ENCODE results near the gene CUX1.

Gene CUX1

GRCh38 chr7:102284891-102285539 lies 467.6 kb downstream of the CUX1 start (continued):
- TF ChIP-seq TCF4 (CRISPR knock-in tag; IDR thresholded peaks at IDR 0.05; ENCODE audit: borderline replicate concordance), result no peak

DNA sequence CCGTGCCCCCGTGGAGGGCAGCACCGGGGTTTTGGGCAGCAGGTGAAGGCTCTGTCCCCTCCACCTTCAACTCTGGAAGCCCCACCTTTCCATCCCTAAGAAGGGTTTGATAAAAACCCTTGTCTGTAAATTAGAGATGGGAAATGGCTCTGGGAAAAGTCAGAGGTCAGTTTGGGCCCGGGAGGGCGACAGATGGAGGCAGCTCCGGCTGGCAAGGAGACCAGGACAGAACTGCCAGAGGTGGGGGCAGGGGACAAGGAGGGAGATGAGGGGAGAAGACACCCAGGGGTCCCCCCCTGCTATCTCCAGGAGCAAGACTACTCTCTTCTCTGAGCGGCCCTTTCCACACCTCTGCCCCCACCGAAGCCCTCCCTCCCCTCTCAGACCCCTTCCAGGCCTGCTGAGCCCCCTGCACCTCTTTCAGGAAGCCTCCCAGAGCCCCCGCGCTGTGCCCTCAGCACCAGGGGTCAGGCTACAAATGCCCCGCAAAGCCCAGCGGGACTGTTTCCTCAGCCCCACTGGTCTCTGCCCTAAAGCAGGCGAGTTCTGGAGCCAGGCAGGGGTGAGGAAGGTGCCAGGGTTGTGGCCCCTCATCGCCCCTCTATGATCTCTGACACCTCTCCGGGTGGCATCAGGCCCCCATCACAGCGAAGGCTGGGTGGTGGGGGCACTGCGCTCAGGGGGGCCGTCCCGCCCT lies 468.3 kb downstream of the CUX1 start:
- TF ChIP-seq POU6F1 (CRISPR knock-in tag; IDR thresholded peaks at IDR 0.05; ENCODE audit: borderline replicate concordance, low read depth) (no peak), ZFP3 (CRISPR knock-in tag; IDR thresholded peaks at IDR 0.05) (no peak)
- ATAC-seq, result peak; percentile 4

GRCh38 chr7:102286237-102287110 lies 469.0 kb downstream of the CUX1 start, which contains the start of gene SH2B2:
TSS of gene SH2B2 (plus strand) at chr7:102286868. CDS start at chr7:102300551, 13,683 bp downstream.
- TF ChIP-seq CSRNP3 (CRISPR knock-in tag; IDR thresholded peaks at IDR 0.05) (0 out of 2 replicates have a peak, but pooled peaks have one; percentile 21), TOX (CRISPR knock-in tag; IDR thresholded peaks at IDR 0.05; ENCODE audit: borderline replicate concordance) (no peak), ZFP3 (CRISPR knock-in tag; IDR thresholded peaks at IDR 0.05) (peak; percentile 77; the same call in 1 of the 2 replicates), ARNTL (CRISPR knock-in tag; IDR thresholded peaks at IDR 0.05; ENCODE audit: borderline replicate concordance, low read depth) (no peak), PPARA (CRISPR knock-in tag; IDR thresholded peaks at IDR 0.05; ENCODE audit: borderline replicate concordance) (no peak), GLIS3 (CRISPR knock-in tag; IDR thresholded peaks at IDR 0.05) (peak; percentile 67; the same call in 1 of the 2 replicates), TCF4 (CRISPR knock-in tag; IDR thresholded peaks at IDR 0.05; ENCODE audit: borderline replicate concordance) (peak; percentile 63; the same call in 1 of the 2 replicates), CSDC2 (CRISPR knock-in tag; IDR thresholded peaks at IDR 0.05) (no peak)
- TF ChIP-seq, protein P1, sequence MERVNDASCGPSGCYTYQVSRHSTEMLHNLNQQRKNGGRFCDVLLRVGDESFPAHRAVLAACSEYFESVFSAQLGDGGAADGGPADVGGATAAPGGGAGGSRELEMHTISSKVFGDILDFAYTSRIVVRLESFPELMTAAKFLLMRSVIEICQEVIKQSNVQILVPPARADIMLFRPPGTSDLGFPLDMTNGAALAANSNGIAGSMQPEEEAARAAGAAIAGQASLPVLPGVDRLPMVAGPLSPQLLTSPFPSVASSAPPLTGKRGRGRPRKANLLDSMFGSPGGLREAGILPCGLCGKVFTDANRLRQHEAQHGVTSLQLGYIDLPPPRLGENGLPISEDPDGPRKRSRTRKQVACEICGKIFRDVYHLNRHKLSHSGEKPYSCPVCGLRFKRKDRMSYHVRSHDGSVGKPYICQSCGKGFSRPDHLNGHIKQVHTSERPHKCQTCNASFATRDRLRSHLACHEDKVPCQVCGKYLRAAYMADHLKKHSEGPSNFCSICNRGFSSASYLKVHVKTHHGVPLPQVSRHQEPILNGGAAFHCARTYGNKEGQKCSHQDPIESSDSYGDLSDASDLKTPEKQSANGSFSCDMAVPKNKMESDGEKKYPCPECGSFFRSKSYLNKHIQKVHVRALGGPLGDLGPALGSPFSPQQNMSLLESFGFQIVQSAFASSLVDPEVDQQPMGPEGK (CRISPR knock-in tag; IDR thresholded peaks at IDR 0.05; ENCODE audit: borderline replicate concordance), result 0 out of 2 replicates have a peak, but pooled peaks have one; percentile 68

DNA sequence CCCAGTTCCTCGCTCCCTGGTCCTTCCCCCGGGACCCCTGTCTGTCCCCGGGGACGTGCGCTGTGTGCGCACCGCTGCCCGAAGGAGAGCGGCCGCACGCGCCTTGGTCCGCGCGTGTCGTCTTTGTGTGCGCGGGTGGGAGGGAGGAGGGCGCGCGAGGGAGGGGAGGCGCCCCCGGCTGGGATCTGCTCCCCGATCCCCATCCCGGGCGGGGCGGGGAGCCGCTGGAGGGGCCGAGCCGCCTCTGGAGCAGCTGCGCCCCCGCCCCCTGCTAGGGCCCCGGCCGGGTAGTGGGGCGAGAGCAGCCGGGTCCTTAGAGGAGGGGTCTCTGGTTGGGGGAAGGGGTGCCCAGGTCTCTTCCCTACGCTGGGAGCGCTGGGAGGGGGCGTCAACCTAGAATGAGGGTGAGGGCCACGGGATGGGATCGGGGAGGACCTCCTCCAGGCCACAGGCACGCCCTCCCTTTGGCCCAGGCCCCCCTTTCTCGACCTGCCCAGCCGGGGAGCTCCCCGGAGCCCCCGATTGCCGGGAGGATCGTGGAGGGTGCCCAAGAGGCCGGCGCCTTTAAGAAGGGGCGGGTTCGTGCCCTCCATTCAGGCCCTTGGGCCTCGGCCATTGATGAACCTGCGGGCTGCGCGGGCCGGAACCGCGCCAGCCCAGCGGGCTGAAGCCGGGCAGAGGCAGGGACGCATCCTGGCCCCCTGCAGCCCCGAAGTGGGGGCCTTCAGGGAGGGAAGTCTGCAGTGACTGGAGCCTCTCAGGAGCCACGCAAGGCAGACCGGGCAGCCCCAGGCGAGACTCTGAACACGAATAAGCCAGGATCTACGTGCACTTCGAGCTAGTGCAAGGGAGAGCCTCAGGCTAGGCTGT lies 469.9 kb downstream of the CUX1 start:
- TF ChIP-seq ZNF70 (CRISPR knock-in tag; IDR thresholded peaks at IDR 0.05) (0 out of 2 replicates have a peak, but pooled peaks have one; percentile 19), ARNTL (CRISPR knock-in tag; IDR thresholded peaks at IDR 0.05; ENCODE audit: borderline replicate concordance, low read depth) (no peak)
- peak; percentile 75 for ATAC-seq

More at GRCh38 chr7:102286237-102287110, 469.0 kb downstream of the CUX1 start, which contains the start of gene SH2B2:
- ATAC-seq, result peak; percentile 61

DNA sequence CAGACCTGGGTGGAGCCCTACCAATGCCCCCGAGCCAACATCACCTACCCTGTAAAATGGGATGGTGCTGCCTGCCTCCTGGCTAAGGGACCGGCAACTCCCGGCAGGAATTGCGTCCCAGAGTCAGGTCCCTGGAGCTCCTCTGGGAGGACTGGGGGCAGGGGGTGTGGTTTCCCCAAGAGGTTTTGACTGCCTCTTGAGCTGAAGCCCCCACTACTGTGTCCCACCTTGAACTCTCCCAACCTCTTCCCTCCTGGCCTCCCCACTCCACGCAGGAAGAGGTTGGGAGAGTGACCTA lies 470.5 kb downstream of the CUX1 start:
- no peak for ATAC-seq
- no peak for TF ChIP-seq TOX (CRISPR knock-in tag; IDR thresholded peaks at IDR 0.05; ENCODE audit: borderline replicate concordance)
- TF ChIP-seq SNAI2 (CRISPR knock-in tag; IDR thresholded peaks at IDR 0.05), result no peak
- TF ChIP-seq ZNF565 (CRISPR knock-in tag; conservative IDR thresholded peaks at IDR 0.05; ENCODE audit: low read depth), result no peak
- no peak for TF ChIP-seq ISL1 (CRISPR knock-in tag; IDR thresholded peaks at IDR 0.05)
- no peak for TF ChIP-seq OSR1 (CRISPR knock-in tag; IDR thresholded peaks at IDR 0.05)
- TF ChIP-seq ARNTL (CRISPR knock-in tag; IDR thresholded peaks at IDR 0.05; ENCODE audit: borderline replicate concordance, low read depth), result no peak
- no peak for TF ChIP-seq TCF4 (CRISPR knock-in tag; IDR thresholded peaks at IDR 0.05; ENCODE audit: borderline replicate concordance)
- TF ChIP-seq, protein P1 (CRISPR knock-in tag; IDR thresholded peaks at IDR 0.05; ENCODE audit: borderline replicate concordance), result no peak
- TF ChIP-seq CSRNP3 (CRISPR knock-in tag; IDR thresholded peaks at IDR 0.05), result no peak
- TF ChIP-seq, protein P2, sequence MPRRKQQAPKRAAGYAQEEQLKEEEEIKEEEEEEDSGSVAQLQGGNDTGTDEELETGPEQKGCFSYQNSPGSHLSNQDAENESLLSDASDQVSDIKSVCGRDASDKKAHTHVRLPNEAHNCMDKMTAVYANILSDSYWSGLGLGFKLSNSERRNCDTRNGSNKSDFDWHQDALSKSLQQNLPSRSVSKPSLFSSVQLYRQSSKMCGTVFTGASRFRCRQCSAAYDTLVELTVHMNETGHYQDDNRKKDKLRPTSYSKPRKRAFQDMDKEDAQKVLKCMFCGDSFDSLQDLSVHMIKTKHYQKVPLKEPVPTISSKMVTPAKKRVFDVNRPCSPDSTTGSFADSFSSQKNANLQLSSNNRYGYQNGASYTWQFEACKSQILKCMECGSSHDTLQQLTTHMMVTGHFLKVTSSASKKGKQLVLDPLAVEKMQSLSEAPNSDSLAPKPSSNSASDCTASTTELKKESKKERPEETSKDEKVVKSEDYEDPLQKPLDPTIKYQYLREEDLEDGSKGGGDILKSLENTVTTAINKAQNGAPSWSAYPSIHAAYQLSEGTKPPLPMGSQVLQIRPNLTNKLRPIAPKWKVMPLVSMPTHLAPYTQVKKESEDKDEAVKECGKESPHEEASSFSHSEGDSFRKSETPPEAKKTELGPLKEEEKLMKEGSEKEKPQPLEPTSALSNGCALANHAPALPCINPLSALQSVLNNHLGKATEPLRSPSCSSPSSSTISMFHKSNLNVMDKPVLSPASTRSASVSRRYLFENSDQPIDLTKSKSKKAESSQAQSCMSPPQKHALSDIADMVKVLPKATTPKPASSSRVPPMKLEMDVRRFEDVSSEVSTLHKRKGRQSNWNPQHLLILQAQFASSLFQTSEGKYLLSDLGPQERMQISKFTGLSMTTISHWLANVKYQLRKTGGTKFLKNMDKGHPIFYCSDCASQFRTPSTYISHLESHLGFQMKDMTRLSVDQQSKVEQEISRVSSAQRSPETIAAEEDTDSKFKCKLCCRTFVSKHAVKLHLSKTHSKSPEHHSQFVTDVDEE (CRISPR knock-in tag; IDR thresholded peaks at IDR 0.05), result no peak

Data from SK-N-SH treated with all-trans-retinoic acid at 6 μM for 48 hours (cell line).